ENCODE results near the gene MAGI1.
"Not testable (repeated sequence)": the region's sequence is repeated elsewhere in the genome, so short reads cannot be mapped to it uniquely, and the experiment has no call there.

Gene MAGI1

GRCh38 chr3:65607965-65608460 lies 430.7 kb downstream of the MAGI1 start:
- DNase-seq = not testable (repeated sequence)

- no peak for DNase-seq
Observed at GRCh38 chr3:65607101-65607500, 431.6 kb downstream of the MAGI1 start.

- no peak for DNase-seq
Observed at GRCh38 chr3:65605876-65606432, 432.8 kb downstream of the MAGI1 start.

GRCh38 chr3:65604863-65605526 lies 433.7 kb downstream of the MAGI1 start:
- DNase-seq = no peak

- DNase-seq = no peak
Observed at GRCh38 chr3:65603631-65604030, 435.1 kb downstream of the MAGI1 start.

GRCh38 chr3:65600888-65601287 lies 437.8 kb downstream of the MAGI1 start:
- no peak for DNase-seq

- peak; percentile 27 for DNase-seq
Observed at GRCh38 chr3:65597952-65598413, 440.7 kb downstream of the MAGI1 start.

GRCh38 chr3:65597226-65597951 lies 441.3 kb downstream of the MAGI1 start:
- DNase-seq = peak; percentile 82

GRCh38 chr3:65596571-65597225 lies 442.0 kb downstream of the MAGI1 start:
- peak; percentile 53 for DNase-seq

- DNase-seq = no peak
Observed at GRCh38 chr3:65596029-65596300, 442.8 kb downstream of the MAGI1 start.

GRCh38 chr3:65595222-65596028 lies 443.3 kb downstream of the MAGI1 start:
- peak; percentile 43 for DNase-seq

GRCh38 chr3:65593780-65594752 lies 444.7 kb downstream of the MAGI1 start:
- peak; percentile 28 for DNase-seq

GRCh38 chr3:65591313-65591712 lies 447.4 kb downstream of the MAGI1 start:
- DNase-seq = no peak

- no peak for DNase-seq
Observed at GRCh38 chr3:65588884-65589283, 449.8 kb downstream of the MAGI1 start.

GRCh38 chr3:65587650-65588439 lies 450.9 kb downstream of the MAGI1 start:
- DNase-seq = no peak

GRCh38 chr3:65584913-65585312 lies 453.8 kb downstream of the MAGI1 start:
- no peak for DNase-seq

- DNase-seq = no peak
Observed at GRCh38 chr3:65584002-65584401, 454.7 kb downstream of the MAGI1 start.

GRCh38 chr3:65583188-65583587 lies 455.5 kb downstream of the MAGI1 start:
- DNase-seq = no peak

GRCh38 chr3:65582012-65582717 lies 456.6 kb downstream of the MAGI1 start:
- no peak for DNase-seq

- DNase-seq = no peak
Observed at GRCh38 chr3:65581313-65581712, 457.4 kb downstream of the MAGI1 start.

All from midbrain (tissue), 1 donor.